Measurements from ENCODE around the gene CELA2A.

DNA sequence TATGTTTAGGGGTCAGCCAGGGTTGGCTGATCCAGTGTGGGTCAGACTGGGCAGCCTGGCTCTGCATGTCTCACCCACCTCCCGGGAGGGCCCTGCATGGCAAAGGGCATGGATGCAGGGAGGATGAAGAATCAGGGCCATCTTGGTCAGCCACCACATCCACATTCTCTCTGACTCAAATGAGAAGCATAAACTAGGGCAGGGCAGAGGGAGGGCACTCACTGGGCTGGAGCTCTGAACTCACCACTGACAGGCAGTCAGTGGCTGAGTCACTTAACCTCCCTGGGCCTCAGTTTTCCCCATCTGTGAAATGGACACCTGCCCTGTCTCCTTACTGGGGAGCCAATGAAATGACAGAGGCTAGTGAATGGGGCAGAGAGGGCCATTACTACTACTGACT lies 4.3 kb upstream of the CELA2A start:
- TF ChIP-seq, protein P1, sequence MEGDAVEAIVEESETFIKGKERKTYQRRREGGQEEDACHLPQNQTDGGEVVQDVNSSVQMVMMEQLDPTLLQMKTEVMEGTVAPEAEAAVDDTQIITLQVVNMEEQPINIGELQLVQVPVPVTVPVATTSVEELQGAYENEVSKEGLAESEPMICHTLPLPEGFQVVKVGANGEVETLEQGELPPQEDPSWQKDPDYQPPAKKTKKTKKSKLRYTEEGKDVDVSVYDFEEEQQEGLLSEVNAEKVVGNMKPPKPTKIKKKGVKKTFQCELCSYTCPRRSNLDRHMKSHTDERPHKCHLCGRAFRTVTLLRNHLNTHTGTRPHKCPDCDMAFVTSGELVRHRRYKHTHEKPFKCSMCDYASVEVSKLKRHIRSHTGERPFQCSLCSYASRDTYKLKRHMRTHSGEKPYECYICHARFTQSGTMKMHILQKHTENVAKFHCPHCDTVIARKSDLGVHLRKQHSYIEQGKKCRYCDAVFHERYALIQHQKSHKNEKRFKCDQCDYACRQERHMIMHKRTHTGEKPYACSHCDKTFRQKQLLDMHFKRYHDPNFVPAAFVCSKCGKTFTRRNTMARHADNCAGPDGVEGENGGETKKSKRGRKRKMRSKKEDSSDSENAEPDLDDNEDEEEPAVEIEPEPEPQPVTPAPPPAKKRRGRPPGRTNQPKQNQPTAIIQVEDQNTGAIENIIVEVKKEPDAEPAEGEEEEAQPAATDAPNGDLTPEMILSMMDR (conservative IDR thresholded peaks at IDR 0.05) = no peak
- no peak for TF ChIP-seq EZH2 (IDR thresholded peaks at IDR 0.05; ENCODE audit: low read depth)

All from PC-9 (cell line).